Erythroblast (primary cell): ENCODE data around the gene TXNL1.

Source experiments
- GATA1 ChIP-seq: IDR thresholded peaks from 2 replicates; pipeline ENCODE4 v1.6.1; 2011; ENCODE audit warnings: low read depth, mild to moderate bottlenecking, control low read depth, low read length, moderate library complexity
- POLR2A ChIP-seq: IDR thresholded peaks from 2 replicates; pipeline ENCODE4 v1.6.1; 2011; ENCODE audit warnings: mild to moderate bottlenecking, low read length

- no peak for TF ChIP-seq POLR2A
- no peak for TF ChIP-seq GATA1
Observed at GRCh38 chr18:56562479-56562878, 75.9 kb downstream of the TXNL1 start.
